GM20431 (cell line): ENCODE results near the gene ATXN2L.

Experiments
- in situ Hi-C: fragments of 300-500 bp; cut with MseI, MboI; formaldehyde crosslinking; loops from one replicate; pipeline ENCODE4 v1.15.0; 2020; ENCODE audit warnings: low sequenced_read_pairs; ENCODE audit not compliant: unreplicated experiment

Gene ATXN2L

DNA sequence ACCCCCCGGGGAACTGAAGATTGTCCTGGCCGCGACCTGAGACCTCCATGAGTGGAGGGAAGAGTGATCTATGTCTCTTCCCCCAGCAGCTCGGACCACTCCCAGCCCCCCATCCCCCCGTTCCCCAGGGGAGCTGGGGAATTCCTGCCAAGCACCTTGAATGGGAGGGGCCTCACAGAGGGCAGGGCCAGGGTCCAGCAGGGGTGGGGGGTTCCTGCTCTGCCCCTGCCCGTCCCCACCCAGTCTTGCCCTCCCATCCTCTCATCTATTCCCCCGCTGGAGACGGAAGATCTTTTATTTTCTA, 13.9 kb downstream of the ATXN2L start:
- in situ Hi-C loops: no loop called here

DNA sequence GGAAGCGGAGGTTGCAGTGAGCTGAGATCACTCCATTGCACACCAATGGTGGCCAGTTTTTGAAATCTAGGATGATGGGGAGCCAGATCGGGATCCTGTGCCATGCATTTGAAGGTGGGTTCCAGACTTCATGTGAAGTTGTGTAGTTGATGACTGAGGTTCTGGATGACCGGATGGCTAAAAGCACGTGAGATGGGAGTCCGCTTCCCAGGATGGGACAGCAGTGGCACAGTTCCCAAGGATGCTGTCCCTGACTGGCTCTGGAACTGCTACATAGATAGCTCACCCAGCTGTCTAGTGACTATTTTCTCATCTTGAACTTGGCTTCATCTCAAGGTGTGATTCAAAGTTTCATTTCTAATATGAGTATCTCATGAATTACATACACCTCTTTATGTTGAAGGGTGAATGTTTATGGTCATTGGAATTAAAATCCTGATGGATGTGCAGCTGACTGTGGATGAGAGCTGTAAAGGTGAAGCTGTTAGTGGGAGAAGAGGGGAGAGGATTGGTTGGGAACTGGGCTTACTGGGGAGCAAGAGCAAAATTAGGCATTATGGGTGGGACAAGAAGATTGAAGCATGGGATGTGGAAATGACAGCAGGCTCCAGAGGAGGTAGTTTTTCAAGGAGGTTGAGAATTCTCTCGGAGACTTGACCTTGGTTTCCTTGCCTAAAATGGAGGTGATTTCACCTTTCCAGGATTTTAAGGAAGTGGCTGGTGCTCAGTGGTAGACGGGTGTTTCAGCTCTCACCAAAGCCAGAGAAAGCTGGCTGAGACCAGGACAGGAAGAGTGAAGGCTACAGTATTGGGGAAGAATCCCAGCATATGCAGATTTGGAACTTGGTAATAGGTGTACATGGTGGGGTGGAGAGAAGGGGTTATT, 15.1 kb downstream of the ATXN2L start:
- in situ Hi-C loops: no loop called here

DNA sequence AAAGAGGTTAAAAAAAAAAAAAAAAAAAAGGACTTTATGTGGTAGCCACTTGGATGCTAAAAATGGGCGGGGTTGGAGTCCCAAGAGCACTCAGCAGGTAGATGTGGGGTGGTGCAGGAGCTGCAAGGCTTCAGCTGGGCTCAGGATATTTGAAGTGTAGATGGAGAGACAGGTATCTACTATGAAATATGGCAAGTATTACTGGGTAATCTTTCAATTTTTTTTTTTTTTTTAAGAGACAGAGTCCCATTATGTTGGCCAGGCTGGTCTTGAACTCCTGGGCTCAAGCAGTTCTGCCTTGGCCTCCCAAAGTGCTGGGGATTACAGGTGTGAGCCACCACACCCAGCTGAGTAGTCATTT, 15.7 kb downstream of the ATXN2L start:
- in situ Hi-C loops: no loop called here

DNA sequence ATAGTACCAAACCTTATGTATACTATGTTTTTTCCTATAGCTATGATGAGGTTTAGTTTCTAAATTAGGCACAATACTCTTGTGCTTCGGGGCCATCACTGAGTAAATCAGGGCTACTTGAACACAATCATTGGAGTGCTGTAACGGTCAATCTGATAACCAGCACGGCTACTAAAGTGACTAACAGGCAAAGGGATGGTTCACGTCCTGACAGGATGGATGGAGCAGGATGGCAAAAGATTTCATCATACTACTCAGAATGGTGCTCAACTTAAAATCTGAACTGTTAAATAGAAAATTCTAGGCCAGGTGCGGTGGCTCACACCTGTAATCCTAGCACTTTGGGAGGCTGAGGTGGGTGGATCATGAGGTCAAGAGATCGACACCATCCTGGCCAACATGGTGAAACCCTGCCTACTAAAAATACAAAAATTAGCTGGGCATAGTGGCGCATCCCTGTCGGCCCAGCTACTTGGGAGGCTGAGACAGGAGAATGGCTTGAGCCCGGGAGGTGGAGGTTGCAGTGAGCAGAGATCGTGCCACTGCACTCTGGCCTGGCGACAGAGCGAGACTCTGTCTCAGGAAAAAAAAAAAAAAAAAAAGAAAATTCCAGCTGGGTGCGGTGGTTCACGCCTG, 16.3 kb downstream of the ATXN2L start:
- in situ Hi-C loops: no loop called here

DNA sequence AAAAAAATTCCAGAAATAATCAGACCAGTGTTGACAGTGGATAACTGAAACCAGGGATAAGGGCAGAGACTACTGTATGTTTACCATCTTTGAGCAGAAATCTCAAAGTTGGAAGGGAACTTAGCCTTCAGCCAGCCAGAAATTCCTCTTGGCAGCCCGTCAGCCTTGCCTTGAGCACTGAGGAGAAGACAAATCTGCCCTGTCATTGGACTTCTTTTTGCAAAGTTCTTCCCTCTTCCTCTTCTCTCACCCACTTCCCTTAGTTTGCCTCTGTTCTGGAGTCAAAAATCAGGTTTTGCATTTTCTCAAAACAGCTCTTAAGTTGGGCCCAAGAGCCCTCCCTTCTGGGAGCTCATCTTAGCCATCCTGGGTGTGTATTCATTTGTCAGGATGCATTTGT, 17.1 kb downstream of the ATXN2L start:
- in situ Hi-C loops: no loop called here

DNA sequence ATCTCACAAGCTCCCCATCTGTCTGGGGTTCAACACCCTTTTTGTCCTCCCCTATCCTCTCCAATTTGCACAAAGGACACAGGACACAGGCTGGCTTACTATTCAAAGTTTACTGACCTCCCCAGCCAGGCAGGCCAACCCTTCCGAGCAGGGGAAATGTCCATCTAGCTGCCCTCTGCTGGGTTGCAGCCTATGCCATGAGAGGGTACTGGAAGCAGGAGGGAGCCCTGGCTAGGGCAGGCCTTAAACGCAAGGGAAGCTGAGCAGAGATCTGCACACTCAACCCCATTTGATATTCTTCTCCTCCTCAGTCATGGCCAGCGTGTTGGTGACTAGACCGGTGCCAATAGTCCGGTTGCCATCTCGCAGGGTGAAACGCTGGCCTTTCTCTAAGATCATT, 19.9 kb downstream of the ATXN2L start:
- in situ Hi-C loops: no loop called here

DNA sequence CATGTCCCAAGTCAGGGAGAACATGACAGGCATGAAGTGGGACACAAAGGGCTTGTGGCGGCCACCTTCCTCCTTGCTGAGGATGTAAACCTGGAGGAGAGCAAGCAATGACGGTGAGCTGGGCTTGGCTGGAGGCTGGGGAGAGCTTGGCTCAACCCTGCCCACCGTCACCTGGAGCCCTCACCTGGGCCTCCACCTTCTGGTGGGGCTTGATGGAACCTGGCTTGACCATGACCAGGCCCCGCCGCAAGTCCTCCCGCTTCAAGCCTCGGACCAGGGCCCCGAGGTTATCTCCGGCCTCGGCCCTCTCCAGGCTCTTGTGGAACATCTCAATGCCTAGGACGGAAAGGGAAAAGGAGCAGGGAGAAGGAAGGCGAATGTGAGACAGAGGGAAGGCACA, 21.0 kb downstream of the ATXN2L start:
- in situ Hi-C loops: no loop called here

DNA sequence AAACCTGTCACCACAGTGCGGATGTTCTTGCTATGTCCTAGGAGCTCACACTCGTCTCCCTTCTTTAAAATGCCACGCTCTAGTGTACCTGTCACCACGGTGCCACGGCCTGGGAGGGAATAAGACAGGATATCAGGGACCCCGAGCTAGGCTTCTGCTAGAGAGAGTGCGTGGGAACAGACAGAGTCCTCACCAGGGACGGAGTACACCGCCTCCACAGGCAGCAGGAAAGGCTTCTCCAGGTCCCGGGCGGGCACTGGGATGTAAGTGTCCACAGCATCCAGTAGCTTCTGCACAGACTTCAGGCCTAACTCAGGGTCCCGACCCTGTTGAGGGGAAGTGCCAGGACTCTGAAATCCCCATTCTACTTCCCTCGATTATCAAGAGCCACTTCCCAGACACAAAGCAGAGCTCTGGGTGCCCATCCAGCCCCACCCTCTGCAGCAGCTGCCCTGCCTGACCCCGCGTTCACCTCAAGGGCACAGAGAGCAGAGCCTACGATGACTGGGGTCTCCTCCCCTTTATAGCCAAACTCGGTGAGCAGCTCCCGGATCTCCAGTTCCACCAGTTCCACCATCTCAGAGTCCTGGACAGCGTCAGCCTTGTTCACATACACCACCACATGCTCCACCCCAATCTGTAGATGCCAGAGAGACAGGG, 21.6 kb downstream of the ATXN2L start:
- in situ Hi-C loops: no loop called here

DNA sequence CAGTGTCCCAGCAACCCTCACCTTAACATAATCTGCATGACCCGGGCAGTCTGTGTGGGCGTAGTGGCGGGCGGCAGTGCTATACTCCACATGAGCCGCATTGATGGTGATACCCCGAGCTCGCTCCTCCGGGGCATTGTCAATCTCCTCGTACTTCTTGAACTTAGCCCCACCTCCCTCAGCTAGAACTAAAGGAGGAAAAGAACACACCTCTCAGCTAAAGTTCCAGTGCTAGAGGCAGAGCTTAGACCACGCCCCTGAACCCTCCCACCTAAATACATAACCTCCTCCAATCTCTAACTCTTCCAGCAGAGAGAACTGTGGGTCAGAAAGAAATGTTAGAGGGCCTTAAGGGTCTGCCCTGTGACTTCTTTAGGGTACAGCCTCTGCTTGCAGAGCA, 22.5 kb downstream of the ATXN2L start:
- in situ Hi-C loops: no loop called here

DNA sequence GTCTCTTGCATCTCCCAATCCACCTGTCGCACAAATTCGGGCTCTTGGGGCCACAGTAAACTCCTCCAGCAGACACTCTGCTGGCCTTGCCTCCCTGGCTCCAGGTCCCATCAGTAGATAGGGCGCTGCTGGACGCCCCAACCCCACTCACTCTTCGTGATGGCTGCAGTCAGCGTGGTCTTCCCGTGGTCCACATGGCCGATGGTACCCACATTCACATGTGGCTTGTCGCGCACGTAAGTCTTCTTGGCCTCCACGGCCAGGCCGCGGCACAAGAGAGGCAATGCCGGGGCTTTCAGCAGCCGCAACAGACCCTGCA, 22.9 kb downstream of the ATXN2L start:
- in situ Hi-C loops: no loop called here

DNA sequence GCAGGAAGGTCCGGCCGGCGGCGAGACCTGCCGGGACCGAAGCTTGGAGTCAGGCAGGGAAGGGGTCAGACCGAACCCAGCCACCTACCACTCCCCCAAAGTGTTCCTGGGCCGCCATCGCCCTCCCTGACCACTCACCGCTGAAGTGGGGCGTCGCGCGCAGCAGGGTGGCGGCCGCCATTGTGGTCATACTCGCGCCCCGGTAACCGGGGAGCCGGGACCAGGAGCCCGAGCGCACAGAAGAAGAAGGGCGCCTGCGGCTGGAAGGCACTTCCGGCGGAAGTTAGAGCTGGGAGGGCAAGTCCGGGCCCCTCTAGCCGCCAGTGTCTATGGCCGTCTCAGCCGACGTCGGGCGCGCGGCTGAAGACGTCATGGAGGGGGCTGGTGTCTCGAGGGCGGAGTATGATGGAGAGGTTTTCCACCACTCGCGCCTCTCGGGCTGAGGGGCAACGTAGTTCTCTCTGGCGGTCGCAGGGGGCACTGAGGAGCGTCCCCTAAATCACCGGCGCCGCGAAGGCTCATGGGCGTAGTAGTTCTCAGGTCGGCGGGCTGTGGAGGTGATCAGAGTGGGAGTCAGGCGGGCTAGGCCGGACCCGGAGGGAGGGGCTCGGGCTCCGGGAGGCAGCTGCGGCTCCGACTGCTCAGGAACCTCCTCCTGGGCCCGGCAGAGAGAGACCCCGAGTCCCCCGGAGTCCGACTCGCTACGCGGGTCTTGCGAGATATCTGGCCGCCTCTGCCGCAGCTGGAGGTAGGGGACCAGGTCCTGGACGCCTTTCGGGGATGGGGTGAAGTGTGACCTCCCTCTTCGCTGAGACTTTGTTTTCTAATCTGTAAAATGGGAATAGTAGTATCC, 23.5 kb downstream of the ATXN2L start, which contains the start of gene TUFM:
Gene TUFM, minus strand, starts transcription at position 269 of the 853 bp plus-strand sequence. Its CDS starts 79 bp downstream, at position 190.
- in situ Hi-C loops: no loop called here

DNA sequence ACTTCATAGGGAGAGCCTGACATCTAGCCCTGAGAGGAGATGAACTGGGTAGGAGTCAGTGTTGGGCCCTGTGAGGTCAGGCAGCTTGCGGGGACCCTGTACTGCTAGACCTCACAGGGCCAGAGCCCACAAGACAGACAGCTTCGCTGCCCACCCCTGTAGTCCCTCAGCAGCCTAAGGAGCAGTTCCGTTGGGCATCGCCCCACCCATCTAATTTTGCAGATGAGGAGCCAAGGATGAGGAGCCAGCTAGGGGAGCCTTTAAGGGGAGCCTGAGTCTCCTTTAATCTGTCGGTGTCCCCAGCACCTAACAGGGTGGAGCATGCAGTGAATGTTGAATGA, 24.1 kb downstream of the ATXN2L start:
- in situ Hi-C loops: no loop called here

DNA sequence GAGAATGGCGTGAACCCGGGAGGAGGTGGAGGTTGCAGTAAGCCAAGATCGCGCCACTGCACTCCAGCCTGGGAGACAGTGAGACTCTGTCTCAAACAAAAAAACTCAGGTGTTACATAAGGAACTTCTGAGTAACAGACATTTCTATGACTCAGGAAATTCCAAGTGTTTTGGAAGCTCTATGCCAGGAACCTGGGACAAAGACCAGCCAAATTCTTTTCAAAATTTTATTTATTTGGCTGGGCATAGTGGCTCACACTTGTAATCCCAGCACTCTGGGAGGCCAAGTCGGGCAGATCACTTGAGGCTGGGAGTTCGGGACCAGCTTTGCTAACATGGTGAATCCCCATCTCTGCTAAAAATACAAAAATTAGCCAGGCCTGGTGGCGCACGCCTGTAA, 35.6 kb downstream of the ATXN2L start:
- in situ Hi-C loops: no loop called here

DNA sequence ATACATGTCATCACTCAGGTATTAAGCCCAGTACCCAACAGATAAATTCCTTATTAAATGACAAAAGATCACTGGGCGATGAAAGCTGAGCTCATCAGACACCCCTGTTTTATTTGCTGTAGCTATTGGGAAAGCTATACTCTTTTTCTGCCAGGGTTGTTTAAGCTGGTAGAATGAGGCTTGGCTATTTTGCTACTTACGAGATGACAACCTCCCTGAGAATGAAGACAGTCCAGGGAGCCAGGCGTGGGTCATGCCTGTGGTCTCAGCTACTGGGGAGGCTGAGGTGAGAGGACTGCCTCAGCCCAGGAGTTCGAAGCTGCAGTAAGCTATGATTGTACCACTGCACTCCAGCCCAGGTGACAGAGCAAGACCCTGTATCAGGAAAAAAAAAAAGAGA, 36.5 kb downstream of the ATXN2L start:
- in situ Hi-C loops: no loop called here

DNA sequence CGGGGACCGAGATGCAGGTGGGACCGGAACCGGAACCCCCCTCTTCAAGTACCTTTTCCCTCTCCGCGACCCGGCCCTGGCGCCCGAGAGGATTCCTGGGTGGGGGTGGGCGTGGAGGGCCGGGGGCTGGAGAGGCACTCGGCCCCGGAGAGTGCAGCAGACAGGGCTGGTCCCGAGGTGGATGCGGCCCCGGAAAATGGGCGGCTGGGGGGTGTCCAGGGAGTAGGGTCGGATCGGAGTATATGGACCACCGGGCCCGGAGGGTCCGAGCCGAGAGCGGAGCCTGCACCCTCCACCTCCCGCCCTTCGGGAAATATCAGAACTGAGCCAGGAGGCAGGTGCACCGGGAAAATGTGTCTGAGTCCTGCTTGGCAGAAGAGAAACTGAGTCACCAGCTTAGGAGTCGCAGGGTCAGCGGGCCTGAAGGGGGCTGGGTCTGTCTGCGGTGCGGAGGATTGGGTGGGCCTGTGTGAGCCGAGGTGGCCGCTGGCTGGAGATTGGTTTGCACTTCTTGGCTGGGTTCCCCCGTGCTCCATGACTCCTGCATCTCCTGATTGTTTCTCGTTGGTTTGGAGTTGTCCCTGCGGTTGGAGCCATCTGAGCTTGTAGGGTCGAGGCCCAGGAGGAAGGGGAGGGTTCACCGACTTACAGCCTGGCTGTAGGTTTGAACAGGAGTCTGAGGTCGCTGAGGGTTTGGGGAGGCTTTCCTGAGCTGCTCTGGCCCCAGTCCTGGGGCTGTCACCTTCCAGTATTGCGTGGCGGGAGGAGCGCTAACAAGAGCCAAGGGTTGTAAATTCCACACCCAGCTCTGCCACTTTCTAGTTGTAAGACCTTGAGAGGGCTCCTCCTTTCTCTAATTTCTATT, 41.4 kb downstream of the ATXN2L start:
- in situ Hi-C loops: no loop called here

DNA sequence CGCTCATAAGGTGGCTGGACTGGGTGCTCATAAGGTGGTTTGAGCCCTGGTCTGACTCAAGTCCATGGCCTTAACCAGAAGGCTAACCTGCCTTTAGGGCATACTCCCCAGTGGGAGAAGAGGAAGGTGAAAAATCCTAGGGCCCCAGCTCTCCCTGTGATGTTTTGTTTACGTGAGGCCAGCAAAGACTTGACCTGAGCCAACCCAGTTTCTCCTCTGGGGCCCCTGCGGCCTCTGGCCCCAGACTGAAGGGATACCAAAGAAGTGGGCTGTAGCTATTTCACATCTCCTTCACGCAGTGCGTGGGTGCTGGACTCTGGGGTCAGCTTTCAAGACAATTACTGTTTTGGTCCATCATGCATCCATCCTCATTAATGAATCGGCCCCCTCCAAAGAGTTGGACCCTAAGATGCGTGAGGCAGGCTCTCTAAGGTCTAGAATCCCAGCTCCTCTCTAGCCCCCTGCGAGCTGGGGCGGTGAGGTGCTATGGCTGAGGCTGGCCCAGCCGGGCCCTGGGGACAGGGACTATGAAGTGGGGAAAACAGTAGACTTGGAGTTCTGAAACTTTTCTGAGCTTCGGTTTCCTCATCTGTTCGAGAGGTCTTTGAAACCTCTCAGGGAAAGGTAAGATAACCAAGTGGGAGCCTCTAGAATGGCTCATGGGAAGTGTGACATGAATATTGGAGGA, 42.3 kb downstream of the ATXN2L start:
- in situ Hi-C loops: no loop called here

DNA sequence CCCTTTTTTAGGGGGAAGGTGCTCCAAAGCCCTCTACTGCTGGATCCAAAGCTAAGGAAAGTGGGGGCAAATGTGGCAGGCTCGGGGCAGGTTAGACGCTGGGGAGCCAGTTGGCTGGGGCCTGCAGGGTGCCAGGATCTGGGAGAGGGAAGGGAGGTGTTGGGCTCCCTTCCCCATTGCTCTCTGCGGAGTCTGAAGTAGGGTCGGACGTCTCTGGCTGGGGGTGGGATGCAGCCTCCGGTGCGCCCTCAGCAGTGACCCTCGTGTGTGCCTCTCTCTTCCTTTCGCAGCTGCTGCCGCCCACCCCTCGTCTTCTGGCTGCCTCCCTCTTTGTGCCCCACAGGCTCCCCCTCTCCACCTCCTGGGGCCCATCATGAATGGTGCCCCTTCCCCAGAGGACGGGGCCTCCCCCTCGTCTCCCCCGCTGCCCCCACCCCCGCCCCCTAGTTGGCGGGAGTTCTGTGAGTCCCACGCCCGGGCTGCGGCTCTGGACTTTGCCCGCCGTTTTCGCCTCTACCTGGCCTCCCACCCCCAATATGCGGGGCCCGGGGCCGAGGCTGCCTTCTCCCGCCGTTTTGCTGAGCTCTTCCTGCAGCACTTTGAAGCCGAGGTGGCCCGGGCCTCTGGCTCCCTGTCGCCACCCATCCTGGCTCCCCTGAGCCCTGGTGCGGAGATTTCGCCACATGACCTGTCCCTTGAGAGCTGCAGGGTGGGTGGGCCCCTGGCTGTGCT, 43.1 kb downstream of the ATXN2L start:
- in situ Hi-C loops: no loop called here

DNA sequence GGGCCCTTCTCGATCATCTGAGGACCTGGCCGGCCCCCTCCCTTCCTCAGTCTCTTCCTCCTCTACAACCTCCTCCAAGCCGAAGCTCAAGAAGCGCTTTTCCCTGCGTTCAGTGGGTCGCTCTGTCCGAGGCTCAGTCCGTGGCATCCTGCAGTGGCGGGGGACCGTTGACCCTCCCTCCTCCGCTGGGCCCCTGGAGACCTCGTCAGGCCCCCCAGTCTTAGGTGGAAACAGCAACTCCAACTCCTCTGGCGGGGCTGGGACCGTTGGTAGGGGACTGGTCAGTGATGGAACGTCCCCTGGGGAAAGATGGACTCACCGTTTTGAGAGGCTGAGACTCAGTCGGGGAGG, 43.6 kb downstream of the ATXN2L start:
- in situ Hi-C loops: no loop called here

DNA sequence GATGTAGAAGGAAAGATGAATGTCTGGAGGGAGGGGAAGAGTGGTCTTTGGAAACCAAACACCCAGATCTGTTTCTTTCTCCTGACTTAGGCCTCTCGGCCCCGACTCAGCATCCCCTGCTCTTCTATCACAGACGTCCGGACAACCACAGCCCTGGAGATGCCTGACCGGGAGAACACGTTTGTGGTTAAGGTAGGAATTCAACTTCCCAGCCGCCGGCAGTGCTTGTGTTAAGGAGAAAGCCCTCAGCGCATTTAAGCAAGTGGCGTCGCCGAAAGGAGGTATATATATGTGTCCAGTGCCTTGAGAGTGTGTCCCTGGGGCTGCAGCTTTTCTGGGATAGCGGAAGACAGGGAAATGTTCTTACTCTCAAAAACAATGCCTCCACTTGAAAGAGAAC, 44.4 kb downstream of the ATXN2L start:
- in situ Hi-C loops: no loop called here
